NCI-H1105 treated with DMSO at 0.1 percent for 48 hours (cell line): Measurements from ENCODE around the gene MTX2.

Experiments used
- DNase-seq: peaks from one replicate; lab custom pipeline; 2025; lab: John Stamatoyannopoulos, UW

The MTX2 gene

GRCh38 chr2:176378323-176378722 is 109.1 kb downstream of the MTX2 start:
- no peak for DNase-seq

DNA sequence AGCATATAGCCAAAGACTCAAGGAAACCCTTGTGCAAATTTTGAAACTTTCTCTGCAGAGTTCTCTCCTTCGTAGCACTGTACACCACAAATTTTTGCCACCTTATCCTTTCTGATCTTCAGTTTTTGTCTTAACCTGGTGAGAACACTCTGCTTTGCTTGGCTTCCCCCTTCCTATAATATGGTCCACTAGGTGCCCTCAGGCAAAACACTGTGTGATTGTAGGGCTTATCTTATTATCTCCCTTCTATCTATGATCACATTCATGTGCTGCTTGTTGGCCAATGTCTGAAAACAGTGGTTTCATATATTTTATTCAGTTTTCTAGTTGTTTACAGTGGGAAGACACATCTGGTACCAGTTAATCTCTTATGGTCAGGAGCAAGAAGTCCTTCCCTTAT is 111.1 kb downstream of the MTX2 start:
- DNase-seq = no peak

- no peak for DNase-seq
Measured at GRCh38 chr2:176383100-176383499, 113.9 kb downstream of the MTX2 start.

GRCh38 chr2:176383836-176384442 is 114.7 kb downstream of the MTX2 start:
- no peak for DNase-seq

- DNase-seq = no peak
Measured at GRCh38 chr2:176385219-176385759, 116.0 kb downstream of the MTX2 start.

- DNase-seq = no peak
Measured at GRCh38 chr2:176385838-176386237, 116.6 kb downstream of the MTX2 start.
